GM18498 (cell line): Measurements from ENCODE around the gene SINHCAF.
"Not testable (repeated sequence)": the region's sequence is repeated elsewhere in the genome, so short reads cannot be mapped to it uniquely, and the experiment has no call there.

ENCODE experiments used
- ATAC-seq: cut with Tn5 transposase; IDR thresholded peaks from one replicate; pipeline ENCODE4 v1.9.1; 2021; ENCODE audit warnings: mild to moderate bottlenecking, moderate library complexity; ENCODE audit not compliant: unreplicated experiment

SINHCAF gene

DNA sequence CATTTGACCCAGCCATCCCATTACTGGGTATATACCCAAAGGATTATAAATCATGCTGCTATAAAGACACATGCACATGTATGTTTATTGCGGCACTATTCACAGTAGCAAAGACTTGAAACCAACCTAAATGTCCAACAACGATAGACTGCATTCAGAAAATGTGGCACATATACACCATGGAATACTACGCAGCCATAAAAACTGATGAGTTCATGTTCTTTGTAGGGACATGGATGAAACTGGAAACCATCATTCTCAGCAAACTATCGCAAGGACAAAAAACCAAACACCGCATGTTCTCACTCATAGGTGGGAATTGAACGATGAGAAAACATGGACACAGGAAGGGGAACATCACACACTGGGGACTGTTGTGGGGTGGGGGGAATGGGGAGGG is 52.2 kb downstream of the SINHCAF start:
- ATAC-seq, result not testable (repeated sequence)

DNA sequence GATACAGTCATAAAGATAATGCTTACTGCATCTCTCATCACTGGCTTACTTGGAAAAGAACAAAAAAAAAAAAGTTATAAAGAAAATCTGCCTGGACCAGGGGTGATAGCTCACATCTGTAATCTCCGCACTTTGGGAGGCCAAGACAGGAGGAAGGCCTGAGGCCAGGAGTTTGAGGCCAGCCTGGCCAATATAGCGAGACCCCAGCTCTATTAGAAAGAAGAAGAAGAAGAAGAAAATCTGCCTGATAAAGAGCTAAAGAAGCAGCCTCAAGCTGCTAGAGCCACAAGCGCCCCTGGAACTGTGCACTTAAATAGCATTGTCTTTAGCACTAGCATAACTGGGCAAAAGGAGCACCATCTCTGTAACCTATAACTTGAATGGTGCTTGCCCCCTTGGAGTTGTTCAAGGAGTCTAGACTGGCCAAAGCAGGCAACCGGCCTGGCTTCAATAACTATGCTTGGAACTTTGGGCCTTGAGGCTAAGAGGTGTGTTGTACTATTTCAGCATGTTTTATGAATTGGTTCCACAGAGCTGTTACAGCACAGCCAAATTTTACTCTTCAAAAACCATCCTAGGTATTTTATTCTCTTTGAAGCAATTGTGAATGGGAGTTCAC is 53.2 kb downstream of the SINHCAF start:
- no peak for ATAC-seq

DNA sequence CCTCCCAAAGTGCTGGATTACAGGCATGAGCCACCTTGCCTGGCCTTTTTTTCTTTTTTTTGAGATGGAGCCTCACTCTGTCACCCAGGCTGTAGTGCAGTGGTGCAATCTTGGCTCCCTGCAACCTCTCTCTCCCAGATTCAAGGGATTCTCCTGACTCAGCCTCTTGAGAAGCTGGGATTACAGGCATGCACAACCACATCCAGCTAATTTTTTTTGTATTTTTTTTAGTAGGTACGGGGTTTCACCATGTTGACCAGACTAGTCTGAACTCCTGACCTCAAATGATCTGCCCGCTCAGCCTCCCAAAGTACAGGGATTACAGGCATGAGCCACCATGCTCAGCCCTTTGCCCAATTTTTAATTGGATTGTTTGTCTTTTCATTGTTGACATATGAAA is 58.0 kb downstream of the SINHCAF start:
- ATAC-seq, result no peak

DNA sequence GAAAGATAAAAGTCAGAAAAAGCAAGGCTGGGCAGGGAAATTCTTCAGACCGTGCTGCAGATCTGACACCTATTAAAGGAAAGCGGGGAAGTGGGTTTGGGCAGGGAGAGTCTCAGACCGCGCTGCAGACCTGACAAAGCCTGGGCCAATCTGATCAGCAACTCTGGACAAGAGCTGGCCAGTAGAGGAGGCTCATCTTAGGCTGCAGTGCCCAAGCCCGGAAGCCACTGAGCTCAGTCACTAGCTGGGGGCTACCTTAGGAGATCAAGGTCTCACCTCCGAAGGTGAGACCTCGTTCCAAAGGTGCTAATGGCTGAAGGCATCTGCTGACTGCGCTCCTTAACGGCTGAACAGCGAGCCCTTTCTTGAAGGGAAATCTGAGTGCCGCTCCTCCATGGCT is 60.2 kb downstream of the SINHCAF start:
- no peak for ATAC-seq

DNA sequence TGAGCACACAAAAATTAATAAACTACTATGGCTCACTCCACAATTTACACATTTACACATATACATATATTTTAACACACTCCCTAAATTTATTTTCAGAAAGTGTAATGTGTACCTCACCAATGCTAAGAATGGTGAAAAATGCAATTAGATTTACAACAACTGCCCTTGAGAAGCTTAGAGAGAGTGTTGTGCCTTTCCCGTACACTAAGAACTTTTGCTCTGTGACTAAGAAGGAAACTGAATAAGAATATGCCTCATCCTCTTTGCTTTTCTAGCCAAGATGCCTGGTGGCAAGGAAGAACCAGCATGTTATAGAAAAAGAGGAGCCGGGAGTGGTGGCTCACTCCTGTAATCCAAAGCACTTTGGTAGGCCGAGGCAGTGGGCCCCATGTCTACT is 62.3 kb downstream of the SINHCAF start:
- ATAC-seq, result no peak

DNA sequence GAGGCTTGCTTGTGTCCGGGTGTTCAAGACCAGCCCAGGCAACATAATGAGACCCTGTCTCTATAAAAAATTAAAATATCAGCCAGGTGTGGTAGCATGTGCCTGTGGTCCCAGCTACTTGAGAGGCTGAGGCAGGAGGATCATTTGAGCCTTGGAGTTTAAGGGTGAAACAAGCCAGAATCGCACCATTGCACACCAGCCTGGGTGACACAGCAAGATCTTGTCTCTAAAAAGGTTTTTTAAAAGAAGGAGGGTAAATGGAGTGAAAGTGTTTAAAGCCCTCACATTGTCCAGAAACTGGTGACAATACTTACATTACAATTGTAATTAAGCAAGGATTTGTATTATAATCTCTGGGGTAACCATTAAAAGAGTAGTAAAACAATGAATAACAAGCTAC is 64.2 kb downstream of the SINHCAF start:
- no peak for ATAC-seq

DNA sequence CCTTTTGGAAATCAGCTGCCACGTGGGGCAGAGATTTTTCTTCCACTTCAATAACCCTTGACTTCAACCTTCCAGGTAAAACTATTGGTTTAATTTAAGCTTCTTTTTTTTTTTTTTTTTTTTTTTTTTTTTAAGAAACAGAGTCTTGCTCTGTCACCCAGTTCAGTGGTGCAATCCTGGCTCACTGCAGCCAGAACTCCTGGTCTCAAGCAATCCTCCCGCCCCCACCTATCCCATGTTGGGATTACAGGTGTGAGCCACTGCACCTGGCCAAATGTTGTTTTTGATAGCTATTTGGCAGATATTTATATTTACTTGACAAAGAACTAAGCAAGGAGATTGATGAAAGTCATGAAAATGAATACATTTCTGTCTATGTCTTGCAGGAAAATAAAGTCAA is 65.1 kb downstream of the SINHCAF start:
- ATAC-seq, result no peak

DNA sequence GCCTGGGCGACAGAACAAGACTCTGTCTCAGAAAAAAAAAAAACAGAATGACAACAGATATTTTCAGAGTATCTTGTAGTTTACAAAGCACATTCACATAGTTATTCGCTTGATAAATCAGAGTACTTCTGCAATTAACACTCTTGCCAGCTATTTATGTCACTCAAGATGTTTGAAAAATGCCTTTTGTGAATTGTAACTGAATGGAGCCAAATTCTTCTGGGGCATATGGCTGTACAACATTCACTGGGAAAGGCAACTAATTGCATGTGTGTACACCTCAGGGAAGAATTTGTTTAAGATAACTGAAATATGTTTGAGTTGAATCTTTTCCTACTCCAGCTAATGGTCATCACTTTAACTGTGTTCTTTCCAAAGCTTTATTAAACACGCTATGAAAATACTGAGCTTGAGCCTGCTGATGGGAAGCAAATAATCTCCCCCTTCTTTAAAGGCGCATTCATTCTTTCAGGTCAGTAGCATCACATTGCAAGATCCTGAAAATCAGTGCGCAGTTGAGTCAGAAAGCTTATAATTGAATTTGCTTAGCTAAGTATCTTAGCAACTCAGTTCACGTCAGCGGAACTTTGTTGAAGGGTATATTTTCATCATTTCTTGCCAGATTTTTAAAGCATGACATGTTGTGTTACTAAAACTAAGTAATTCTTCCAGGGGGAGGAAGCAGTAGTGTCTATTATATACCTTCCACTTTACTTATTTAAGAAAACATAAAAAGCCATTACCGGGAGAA is 66.6 kb downstream of the SINHCAF start:
- ATAC-seq, result no peak

DNA sequence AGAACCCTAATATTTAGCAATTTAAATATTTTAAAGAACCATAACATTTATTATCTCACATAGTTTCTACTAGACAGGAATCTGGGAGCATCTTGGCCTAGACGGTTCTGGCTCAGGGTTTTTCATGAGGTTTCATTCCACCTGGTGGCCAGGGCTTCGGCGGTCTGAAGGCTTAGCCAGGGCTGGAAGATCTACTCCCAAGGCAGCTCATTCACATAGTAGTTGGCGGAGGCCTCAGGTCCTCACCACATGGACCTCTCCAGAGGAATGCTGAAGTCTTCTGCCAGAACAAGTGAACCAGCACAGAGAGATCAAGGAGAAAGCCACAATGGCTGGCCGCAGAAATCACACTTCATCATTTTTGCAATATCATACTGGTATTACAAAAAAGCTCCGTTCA is 68.2 kb downstream of the SINHCAF start:
- no peak for ATAC-seq

DNA sequence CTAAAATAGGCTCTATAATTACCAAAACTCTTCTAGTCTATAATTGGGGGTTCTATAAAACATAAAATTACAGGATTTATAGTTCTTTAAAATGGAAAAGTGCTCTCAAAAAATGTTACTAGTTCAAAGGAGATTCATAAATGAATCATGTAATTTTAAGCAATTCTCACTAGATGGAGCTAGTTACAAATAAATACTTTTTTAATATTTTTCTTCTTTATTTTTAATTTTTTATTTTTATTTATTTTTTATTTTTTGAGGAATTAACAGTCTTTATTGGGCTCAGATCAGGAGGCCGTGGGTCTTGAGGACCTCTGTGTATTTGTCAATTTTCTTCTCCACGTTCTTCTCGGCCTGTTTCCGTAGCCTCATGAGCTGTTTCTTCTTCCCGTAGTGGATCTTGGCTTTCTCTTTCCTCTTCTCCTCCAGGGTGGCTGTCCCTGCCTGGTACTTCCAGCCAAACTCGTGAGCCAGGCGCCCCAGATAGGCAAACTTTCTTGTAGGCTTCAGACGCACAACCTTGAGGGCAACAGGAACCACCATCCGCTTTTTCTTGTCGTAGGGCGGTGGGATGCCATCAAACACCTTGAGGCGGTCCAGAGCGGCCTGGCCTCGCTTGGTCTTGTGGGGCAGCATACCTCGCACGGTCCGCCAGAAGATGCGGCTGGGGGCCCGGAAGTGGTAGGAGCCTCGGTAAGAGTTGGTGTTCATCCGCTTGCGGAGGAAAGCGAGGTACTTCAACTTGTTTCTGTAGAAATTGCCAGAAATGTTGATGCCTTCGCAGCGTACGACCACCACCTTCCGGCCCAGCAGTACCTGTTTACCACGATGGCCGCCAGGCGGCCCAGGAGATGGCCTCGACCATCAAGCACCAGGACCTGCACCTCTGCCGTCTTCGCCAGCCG is 74.0 kb downstream of the SINHCAF start:
- not testable (repeated sequence) for ATAC-seq

DNA sequence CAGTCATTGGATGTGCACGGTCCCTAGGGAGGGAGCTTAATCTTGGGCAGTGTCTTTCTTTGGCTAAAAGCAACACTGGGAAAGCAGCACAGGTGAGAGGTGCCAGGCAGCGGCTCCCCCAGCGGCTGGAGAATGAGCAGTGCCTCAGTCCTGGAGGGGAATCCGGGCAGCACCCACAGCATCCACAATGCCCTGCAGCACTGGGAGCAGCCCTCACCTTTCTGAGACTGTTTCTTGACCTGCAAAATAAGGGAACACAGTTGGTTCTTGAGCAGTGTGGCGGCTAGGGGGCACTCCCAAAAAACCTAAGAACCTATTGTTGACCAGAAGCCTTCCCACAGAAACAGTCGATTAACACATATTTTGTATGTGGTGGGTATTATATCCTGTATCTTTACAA is 75.8 kb downstream of the SINHCAF start:
- ATAC-seq, result no peak

DNA sequence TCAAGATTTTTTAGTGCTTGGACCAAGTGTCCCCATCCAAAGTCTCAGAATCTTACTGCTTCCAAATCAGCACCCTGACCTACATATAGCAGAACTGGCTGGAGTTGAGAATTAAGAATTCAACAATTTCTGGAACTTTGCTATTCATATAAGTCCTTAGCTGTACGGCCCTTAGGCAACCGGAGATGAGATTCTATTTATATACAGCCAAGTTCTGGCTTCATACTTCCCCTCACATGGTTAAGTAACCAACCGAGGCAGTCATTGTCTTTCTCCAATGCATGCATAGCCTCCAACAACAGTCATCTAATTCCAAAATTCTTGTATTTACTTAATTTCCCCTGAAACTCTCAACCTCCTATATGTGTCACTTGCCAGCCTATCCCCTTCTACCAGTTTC is 76.6 kb downstream of the SINHCAF start:
- no peak for ATAC-seq

DNA sequence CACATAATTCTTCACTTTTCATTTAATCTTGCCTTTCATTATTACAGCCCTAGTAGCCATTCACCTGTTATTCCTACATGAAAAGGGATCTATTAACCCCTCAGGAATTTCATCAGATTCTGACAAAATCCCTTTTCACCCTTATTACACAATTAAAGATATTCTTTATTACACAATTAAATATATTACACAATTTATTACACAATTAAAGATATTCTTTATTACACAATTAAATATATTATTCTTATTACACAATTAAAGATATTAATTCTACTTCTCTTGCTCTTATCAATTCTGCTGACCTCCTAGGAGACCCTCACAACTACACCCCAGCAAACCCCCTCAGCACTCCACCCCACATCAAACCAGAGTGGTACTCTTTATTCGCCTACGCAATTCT is 77.1 kb downstream of the SINHCAF start:
- ATAC-seq, result no peak

DNA sequence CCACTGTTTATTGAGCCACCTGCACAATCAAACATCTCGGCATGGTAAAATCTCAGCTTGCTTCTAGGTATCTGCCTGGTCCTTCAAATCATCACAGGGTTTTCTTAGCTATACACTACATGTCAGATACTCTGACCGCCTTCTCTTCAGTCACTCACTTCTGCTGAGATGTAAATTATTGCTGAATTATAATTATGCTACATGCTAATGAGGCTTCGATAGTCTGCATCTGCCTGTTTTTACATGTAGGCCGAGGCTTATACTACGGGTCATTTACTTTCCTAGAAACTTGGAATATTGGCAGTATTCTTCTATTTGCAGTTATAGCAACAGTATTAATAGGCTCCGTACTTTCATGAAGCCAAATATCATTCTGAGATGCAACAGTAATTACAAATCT is 77.6 kb downstream of the SINHCAF start:
- no peak for ATAC-seq

DNA sequence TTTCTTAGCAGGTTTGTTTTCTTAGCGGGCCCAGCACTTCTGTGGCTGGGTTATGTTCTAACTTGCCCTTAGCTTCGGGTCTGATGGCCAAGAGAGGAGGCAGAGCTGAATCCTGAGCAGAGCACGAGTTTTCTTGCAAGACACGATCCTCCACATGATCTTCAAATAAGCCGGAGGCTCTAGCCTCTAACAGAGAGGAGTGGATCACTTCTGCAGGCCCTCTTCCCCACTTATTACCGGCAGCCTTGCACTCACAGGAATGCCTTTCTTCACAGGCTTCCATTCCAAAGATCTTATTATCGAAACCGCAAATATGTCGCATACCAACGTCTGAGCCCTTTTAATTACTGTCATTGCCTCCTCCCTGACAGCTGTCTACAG is 79.5 kb downstream of the SINHCAF start:
- ATAC-seq, result no peak

DNA sequence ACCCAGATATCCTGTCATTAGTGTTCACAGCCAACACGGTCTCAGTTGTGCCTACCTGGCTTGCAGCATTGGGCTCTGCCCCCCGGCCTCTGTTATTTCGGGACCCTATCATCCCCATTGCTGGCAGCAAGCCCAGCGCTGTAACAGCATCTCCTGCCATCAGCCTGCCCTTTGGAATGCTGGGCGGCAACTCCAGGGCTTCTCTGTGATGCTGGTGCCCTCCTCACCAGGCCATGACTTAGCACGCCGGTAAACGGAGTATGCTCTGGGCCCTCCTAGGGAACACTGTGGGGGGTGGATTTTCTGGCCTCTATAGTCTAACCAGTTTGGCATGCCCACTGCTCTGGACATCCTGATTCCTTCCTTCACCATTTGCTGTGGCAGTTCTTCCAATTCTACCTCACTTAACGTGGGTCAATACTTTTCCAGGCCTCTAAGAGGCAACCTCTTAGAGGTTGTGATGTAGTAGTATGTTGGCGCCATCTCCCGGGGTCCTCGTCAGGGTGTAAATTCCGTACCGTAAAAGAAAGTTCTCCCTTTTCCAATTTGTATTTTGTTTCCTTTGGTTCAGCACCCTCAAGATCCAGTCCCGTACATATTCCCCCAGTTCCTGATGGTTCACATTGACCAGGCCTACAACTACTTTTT is 80.0 kb downstream of the SINHCAF start:
- ATAC-seq, result no peak

DNA sequence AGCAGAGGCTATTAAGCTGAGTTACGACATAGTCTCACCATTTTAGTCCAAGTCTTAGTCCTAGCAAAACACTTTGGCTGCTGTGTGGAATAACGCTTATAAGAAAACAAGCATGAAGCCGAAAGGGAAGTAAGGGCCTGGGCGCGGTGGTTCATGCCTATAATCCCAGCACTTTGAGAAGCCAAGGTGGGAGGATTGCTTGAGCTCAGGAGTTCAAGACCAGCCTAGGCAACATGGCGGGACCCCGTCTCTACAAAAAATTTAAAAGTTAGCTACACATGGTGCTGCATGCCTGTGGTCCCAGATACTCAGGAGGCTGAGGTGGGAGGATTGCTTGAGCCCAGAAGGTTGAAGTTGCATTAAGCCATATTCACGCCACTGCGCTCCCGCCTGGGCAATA is 83.5 kb downstream of the SINHCAF start:
- ATAC-seq, result not testable (repeated sequence)

DNA sequence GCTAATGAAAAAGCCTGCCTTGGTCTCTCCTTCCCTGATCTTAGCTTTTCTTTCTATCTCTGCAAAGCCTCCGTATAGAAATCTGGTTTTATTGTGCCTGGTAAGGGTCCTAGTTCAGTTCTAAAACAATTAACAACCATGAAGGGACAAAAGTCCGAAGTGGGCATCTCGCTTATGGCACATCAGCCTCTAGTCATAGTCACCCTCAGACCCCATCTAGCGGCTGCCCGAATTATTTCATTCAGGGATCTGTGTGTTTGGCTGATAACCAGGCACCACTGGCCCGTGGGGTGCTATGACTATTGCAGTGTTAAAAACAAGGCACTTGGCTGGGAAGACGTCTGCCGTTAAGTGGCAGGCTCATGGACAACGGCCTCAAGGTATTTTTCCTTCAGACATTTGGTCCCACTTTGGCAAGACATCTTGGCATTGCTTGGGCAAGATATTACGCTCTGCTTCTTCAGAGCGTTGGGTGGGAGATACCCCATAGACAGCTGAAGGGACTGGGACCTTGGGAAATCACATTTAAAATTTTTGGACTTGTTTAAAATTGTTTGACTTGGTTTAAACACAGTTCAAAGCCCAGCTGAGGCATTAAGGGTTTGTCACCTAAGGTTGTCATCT is 87.1 kb downstream of the SINHCAF start:
- peak; percentile 92 for ATAC-seq

DNA sequence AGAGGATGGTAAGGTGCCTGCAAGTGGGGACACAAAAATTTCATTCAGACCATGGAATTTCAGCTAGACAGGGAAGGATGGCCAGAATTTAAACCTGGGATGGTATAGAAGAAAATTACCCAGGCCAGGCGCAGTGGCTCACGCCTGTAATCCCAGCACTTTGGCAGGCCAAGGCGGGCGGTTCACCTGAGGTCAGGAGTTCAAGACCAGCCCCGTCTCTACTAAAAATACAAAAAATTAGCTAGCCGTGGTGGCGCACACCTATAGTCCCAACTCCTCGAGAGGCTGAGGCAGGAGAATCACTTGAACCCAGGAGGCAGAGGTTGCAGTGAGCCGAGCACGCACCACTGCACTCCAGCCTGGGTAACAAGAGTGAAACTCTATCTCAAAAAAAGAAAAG is 87.6 kb downstream of the SINHCAF start:
- ATAC-seq, result peak; percentile 30

DNA sequence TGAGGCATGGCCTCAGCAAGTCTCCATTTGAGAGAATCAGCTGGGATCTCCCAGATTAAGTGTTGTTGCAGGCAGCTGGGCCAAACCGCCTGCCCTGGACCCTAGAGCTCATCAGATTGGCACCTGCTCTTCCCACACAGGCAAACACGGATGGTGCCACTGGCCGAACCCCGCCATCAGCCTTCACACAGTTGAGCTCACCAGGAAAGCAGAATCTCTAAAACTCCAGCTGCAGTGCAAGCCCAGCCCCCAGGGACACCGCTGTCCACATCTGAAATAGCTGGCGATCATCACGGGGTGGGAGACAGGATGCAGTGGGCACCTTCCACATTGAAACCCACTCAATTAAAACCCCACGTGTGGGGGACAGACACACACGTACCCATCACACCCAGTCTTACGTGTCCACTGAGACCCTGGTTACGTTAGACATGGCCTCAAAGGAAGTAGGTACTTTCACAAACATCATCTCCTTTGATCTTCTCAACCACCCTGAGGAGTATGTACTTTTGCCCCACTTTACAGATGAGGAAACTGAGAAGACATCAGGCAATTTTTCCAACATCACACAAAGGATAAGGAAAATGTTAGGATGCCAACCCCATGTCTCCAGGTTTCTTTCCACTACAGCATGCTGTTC is 88.8 kb downstream of the SINHCAF start:
- no peak for ATAC-seq
